Fibroblast of lung (primary cell): ENCODE results near the gene PDE6A. TPM values are rescaled to one million over a fixed set of nuclear protein-coding genes. Genes with fewer than 3 reads are reported as not detected.

ENCODE experiments used
- DNase-seq, 2 donors: peaks; one replicate each; pipeline versions ENCODE4 v3.0.0 to v3.0.0-alpha.2; 2010; ENCODE audit warnings: low read depth in 2 of 2
- H2AFZ ChIP-seq: 2 replicates; pipeline ENCODE4 v1.5.1; 2012; ENCODE audit warnings: low read length, control low read depth, inconsistent platforms
- H3K27ac ChIP-seq: 2 replicates; pipeline ENCODE4 v1.5.1; 2011; ENCODE audit warnings: low read length, control low read depth; ENCODE audit not compliant: insufficient read depth
- H3K27me3 ChIP-seq: 2 replicates; pipeline ENCODE4 v1.5.1; 2011; ENCODE audit warnings: mild to moderate bottlenecking, low read length; ENCODE audit not compliant: control insufficient read depth, insufficient read depth
- H3K36me3 ChIP-seq: 2 replicates; pipeline ENCODE4 v1.5.1; 2011; ENCODE audit warnings: low read length; ENCODE audit not compliant: control insufficient read depth, insufficient read depth
- H3K4me1 ChIP-seq: 2 replicates; pipeline ENCODE4 v1.5.1; 2011; ENCODE audit warnings: low read length; ENCODE audit not compliant: control insufficient read depth, insufficient read depth; ENCODE audit errors: extremely low read depth
- H3K4me2 ChIP-seq: 2 replicates; pipeline ENCODE4 v1.5.1; 2011; ENCODE audit warnings: low read length, control low read depth; ENCODE audit not compliant: insufficient read depth; ENCODE audit errors: extremely low read depth
- H3K4me3 ChIP-seq, 4 experiments: fragments of 200-600 bp in 1 of 4; sonication (generic) in 1 of 4; replicated peaks in 1 of 4; 2 replicates each; pipeline ENCODE4 v1.5.1; 2011 to 2016; ENCODE audit warnings: low read length in 4 of 4, low read depth in 3 of 4, mild to moderate bottlenecking in 3 of 4, control low read depth in 2 of 4, inconsistent platforms in 1 of 4, mixed read lengths in 1 of 4; ENCODE audit not compliant: insufficient read depth in 1 of 4; ENCODE audit errors: control extremely low read depth in 1 of 4
- H3K79me2 ChIP-seq: 2 replicates; pipeline ENCODE4 v1.5.1; 2012; ENCODE audit warnings: mild to moderate bottlenecking, low read length, inconsistent platforms; ENCODE audit not compliant: control insufficient read depth, insufficient read depth
- H3K9ac ChIP-seq: 2 replicates; pipeline ENCODE4 v1.5.1; 2011; ENCODE audit warnings: mild to moderate bottlenecking, low read length, control low read depth; ENCODE audit not compliant: insufficient read depth
- H3K9me3 ChIP-seq: 2 replicates; pipeline ENCODE4 v1.5.1; 2012; ENCODE audit warnings: low read depth, low read length; ENCODE audit not compliant: control insufficient read depth, insufficient read depth
- H4K20me1 ChIP-seq: 2 replicates; pipeline ENCODE4 v1.5.1; 2011; ENCODE audit warnings: low read length; ENCODE audit not compliant: control insufficient read depth, insufficient read depth; ENCODE audit errors: extremely low read depth
- EZH2 ChIP-seq: IDR thresholded peaks from 2 replicates; pipeline ENCODE4 v1.5.1; 2012; ENCODE audit warnings: low read length, control low read depth, mild to moderate bottlenecking; ENCODE audit errors: missing control alignments
- polyA plus RNA-seq, 2 donors: library from polyadenylated mRNA; depleted of rRNA in 1 of 2; stranded (reverse) in 1 of 2; unstranded in 1 of 2; fragments of >200 nt; gene quantifications; 2 replicates each; pipeline ENCODE4 v1.2.1, GENCODE V29; 2011 to 2012; ENCODE audit warnings: missing spikeins in 1 of 2
- total RNA-seq: library from RNA; depleted of rRNA; stranded (reverse); fragments of >200 nt; gene quantifications from 2 replicates; pipeline ENCODE4 v1.2.1, GENCODE V29; 2014
- TF ChIP-seq, protein P1 (sequence below), 2 donors: IDR thresholded peaks in 1 of 2; conservative IDR thresholded peaks in 1 of 2; 1 replicate in 1 of 2; 2 replicates in 1 of 2; pipeline ENCODE4 v1.5.1; 2011 to 2012; ENCODE audit warnings: low read length in 2 of 2, control low read depth in 1 of 2, inconsistent platforms in 1 of 2, low read depth in 1 of 2, mild to moderate bottlenecking in 1 of 2

The PDE6A gene
- total and polyA plus RNA-seq, 2 donors (not counting 1 experiment from before 2014, with no cell fraction given): under 0.01 TPM; not detected in 1

DNA sequence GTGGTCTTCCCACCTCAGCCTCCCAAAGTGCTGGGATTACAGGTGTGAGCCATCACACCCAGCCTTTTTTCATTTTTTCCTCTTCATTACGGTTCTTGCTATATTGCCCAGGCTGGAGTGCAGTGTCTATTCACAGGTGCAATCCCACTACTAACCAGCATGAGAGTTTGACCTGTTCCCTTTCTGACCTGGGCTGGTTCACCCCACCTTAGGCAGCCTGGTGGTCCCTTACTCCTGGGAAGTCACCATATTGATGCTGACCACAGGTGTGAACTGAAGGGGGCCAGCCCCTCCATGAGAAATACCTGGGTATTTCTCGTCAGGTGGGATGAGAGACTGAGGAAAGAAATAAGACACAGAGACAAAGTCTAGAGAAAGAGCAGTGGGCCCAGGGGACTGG, 2.4 kb downstream of the PDE6A start:
- no peak overlapping the region for H3K4me3 ChIP-seq
- no peaks in the 10 kb centered on the region for H3K9me3 ChIP-seq
- no peaks in the 10 kb centered on the region for H4K20me1 ChIP-seq
- no peak overlapping the region for H3K9ac ChIP-seq
- peaks cover 18% of the 10 kb centered on the region for H3K4me1 ChIP-seq
- H3K4me2 ChIP-seq: no peak overlapping the region
- TF ChIP-seq, protein P1, sequence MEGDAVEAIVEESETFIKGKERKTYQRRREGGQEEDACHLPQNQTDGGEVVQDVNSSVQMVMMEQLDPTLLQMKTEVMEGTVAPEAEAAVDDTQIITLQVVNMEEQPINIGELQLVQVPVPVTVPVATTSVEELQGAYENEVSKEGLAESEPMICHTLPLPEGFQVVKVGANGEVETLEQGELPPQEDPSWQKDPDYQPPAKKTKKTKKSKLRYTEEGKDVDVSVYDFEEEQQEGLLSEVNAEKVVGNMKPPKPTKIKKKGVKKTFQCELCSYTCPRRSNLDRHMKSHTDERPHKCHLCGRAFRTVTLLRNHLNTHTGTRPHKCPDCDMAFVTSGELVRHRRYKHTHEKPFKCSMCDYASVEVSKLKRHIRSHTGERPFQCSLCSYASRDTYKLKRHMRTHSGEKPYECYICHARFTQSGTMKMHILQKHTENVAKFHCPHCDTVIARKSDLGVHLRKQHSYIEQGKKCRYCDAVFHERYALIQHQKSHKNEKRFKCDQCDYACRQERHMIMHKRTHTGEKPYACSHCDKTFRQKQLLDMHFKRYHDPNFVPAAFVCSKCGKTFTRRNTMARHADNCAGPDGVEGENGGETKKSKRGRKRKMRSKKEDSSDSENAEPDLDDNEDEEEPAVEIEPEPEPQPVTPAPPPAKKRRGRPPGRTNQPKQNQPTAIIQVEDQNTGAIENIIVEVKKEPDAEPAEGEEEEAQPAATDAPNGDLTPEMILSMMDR (conservative IDR thresholded peaks at IDR 0.05 in 1 of 2, IDR thresholded peaks at IDR 0.05 in 1 of 2; ENCODE audit: low read depth in 1 of 2, low read length in 2 of 2): no peak
- TF ChIP-seq EZH2: no peak
- H3K36me3 ChIP-seq: no peaks in the 10 kb centered on the region
- DNase-seq: no peak
- no peaks in the 10 kb centered on the region for H3K79me2 ChIP-seq
- H3K27ac ChIP-seq: no peak overlapping the region
- H3K27me3 ChIP-seq: peaks cover 2% of the 10 kb centered on the region
- H2AFZ ChIP-seq: no peak overlapping the region

DNA sequence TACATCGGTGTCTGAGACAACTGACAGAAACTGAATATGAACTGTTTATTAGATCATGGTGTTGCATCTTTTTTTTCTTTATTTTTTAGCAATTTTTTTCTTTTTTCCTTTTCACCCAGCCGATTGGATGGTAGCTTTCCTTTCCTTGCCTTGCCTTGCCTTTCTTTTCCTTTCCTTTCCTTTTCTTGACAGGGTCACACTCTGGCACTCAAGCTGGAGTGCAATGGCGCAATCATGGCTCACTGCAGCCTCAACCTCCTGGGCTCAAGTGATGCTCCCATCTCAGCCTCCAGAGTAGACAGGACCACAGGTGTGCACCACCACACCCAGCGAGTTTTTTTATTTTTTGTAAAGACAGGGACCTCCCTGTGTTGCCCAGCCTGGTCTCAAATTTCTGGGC, 2.8 kb downstream of the PDE6A start:
- H3K36me3 ChIP-seq: no peaks in the 10 kb centered on the region
- no peak overlapping the region for H3K9ac ChIP-seq
- H3K9me3 ChIP-seq: no peaks in the 10 kb centered on the region
- H3K4me1 ChIP-seq: peaks cover 20% of the 10 kb centered on the region
- no peak overlapping the region for H2AFZ ChIP-seq
- no peak for DNase-seq
- no peak overlapping the region for H3K4me3 ChIP-seq
- H3K79me2 ChIP-seq: no peaks in the 10 kb centered on the region
- no peaks in the 10 kb centered on the region for H4K20me1 ChIP-seq
- peaks cover 2% of the 10 kb centered on the region for H3K27me3 ChIP-seq
- H3K4me2 ChIP-seq: no peak overlapping the region
- no peak for TF ChIP-seq EZH2
- TF ChIP-seq, protein P1 (conservative IDR thresholded peaks at IDR 0.05 in 1 of 2, IDR thresholded peaks at IDR 0.05 in 1 of 2; ENCODE audit: low read depth in 1 of 2, low read length in 2 of 2): no peak
- no peak overlapping the region for H3K27ac ChIP-seq

DNA sequence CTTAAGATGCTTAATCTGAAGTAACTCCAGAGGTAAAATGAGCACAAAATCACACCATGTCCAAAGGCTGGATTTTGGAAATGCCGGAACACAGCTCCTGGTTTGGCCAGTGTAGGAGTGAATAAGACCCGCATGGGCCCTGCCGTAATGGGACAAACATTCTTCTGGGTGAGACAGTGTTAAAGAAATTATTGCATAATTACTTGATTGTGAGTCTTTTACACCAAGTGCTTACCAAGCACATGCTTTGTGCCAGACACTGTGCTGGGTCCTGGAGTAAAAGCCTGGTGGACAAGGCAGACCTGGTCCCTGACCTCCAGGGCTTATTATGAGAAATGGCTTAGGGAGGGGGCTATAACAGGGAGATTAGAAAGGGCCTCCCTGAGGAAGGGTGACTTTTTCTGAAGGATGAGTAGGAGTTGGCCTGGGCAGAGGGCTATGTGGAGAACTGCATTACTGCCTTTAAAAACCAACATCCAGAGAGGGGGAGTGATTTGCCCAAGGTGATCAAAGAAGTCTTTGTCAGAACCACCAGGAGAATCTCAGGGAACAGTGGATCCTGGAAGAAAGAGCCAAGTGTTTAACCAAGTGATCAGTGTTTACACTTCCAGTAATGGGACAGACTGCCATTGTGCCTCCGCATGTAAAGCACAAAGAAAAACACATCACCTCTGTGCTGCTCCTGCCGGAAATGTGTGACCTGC, 3.5 kb downstream of the PDE6A start:
- no peak overlapping the region for H3K9ac ChIP-seq
- TF ChIP-seq, protein P1 (conservative IDR thresholded peaks at IDR 0.05 in 1 of 2, IDR thresholded peaks at IDR 0.05 in 1 of 2; ENCODE audit: low read depth in 1 of 2, low read length in 2 of 2): no peak
- TF ChIP-seq EZH2: no peak
- peaks cover under 1% of the 10 kb centered on the region for H3K27me3 ChIP-seq
- no peaks in the 10 kb centered on the region for H3K79me2 ChIP-seq
- no peak overlapping the region for H3K27ac ChIP-seq
- no peak overlapping the region for H2AFZ ChIP-seq
- H4K20me1 ChIP-seq: no peaks in the 10 kb centered on the region
- H3K36me3 ChIP-seq: no peaks in the 10 kb centered on the region
- H3K4me1 ChIP-seq: peaks cover 20% of the 10 kb centered on the region
- H3K4me3 ChIP-seq: no peak overlapping the region
- no peak overlapping the region for H3K4me2 ChIP-seq
- no peak for DNase-seq
- no peaks in the 10 kb centered on the region for H3K9me3 ChIP-seq
